ENCODE results near the gene C17orf50.

GRCh38 chr17:35788477-35789368 is 28.0 kb downstream of the C17orf50 start:
- no peak for TF ChIP-seq CTCF (IDR thresholded peaks at IDR 0.05)
- TF ChIP-seq HDAC2 (IDR thresholded peaks at IDR 0.05): no peak

Measured in A549 (cell line).